Parathyroid adenoma (tissue), 2 donors: Measurements from ENCODE around the gene RAX2.
"Not testable (repeated sequence)": the region's sequence is repeated elsewhere in the genome, so short reads cannot be mapped to it uniquely, and the experiment has no call there.

Source experiments
- H2AFZ ChIP-seq: fragments of 300-600 bp; sonication (generic); one replicate; pipeline ENCODE4 v1.7.0; 2017; ENCODE audit warnings: antibody characterized with exemption, mild to moderate bottlenecking
- H3K27ac ChIP-seq: fragments of 300-600 bp; sonication (generic); one replicate; pipeline ENCODE4 v1.7.0; 2017
- H3K27me3 ChIP-seq: fragments of 300-600 bp; sonication (generic); one replicate; pipeline ENCODE4 v1.7.0; 2017; ENCODE audit warnings: low read length; ENCODE audit not compliant: control insufficient read depth, insufficient read depth
- H3K36me3 ChIP-seq: fragments of 300-600 bp; sonication (generic); one replicate; pipeline ENCODE4 v1.7.0; 2017; ENCODE audit warnings: low read length; ENCODE audit not compliant: control insufficient read depth, insufficient read depth
- H3K4me1 ChIP-seq: fragments of 300-600 bp; sonication (generic); one replicate; pipeline ENCODE4 v1.7.0; 2017; ENCODE audit warnings: control low read depth
- H3K4me2 ChIP-seq: fragments of 300-600 bp; sonication (generic); one replicate; pipeline ENCODE4 v1.7.0; 2017; ENCODE audit warnings: low read length
- H3K4me3 ChIP-seq: fragments of 300-600 bp; sonication (generic); one replicate; pipeline ENCODE4 v1.7.0; 2017; ENCODE audit warnings: low read depth, low read length
- H3K79me2 ChIP-seq: fragments of 300-600 bp; sonication (generic); one replicate; pipeline ENCODE4 v1.7.0; 2017; ENCODE audit warnings: control low read depth
- H3K9ac ChIP-seq: fragments of 300-600 bp; sonication (generic); one replicate; pipeline ENCODE4 v1.7.0; 2017; ENCODE audit warnings: mild to moderate bottlenecking
- H3K9me3 ChIP-seq: fragments of 300-600 bp; sonication (generic); one replicate; pipeline ENCODE4 v1.7.0; 2017; ENCODE audit warnings: low read length; ENCODE audit not compliant: control insufficient read depth
- CTCF ChIP-seq: fragments of 300-600 bp; sonication (generic); IDR thresholded peaks from one replicate; pipeline ENCODE4 v1.7.0; 2017; ENCODE audit warnings: antibody characterized with exemption, mild to moderate bottlenecking
- donor health status: primary hyperparathyroidism.

Gene RAX2

GRCh38 chr19:3769494-3769893, 2.5 kb downstream of the RAX2 start:
- no peak overlapping the region for H3K9ac ChIP-seq
- no peaks in the 10 kb centered on the region for H3K79me2 ChIP-seq
- no peak overlapping the region for H3K27ac ChIP-seq
- H2AFZ ChIP-seq = no peak overlapping the region
- no peaks in the 10 kb centered on the region for H3K4me1 ChIP-seq
- H3K4me2 ChIP-seq = no peak overlapping the region
- H3K9me3 ChIP-seq = no peaks in the 10 kb centered on the region
- no peak for TF ChIP-seq CTCF
- H3K27me3 ChIP-seq = no peaks in the 10 kb centered on the region
- no peak overlapping the region for H3K4me3 ChIP-seq
- H3K36me3 ChIP-seq = no peaks in the 10 kb centered on the region

GRCh38 chr19:3768748-3769099, 3.3 kb downstream of the RAX2 start:
- Histone ChIP-seq H3K4me3 (no peak overlapping the region), H3K27ac (no peak overlapping the region), H3K4me1 (no peaks in the 10 kb centered on the region), H2AFZ (no peak overlapping the region), H3K27me3 (no peaks in the 10 kb centered on the region), H3K9ac (no peak overlapping the region), H3K36me3 (no peaks in the 10 kb centered on the region), H3K79me2 (no peaks in the 10 kb centered on the region), H3K9me3 (no peaks in the 10 kb centered on the region), H3K4me2 (no peak overlapping the region)
- no peak for TF ChIP-seq CTCF

- Histone ChIP-seq H3K4me1 (no peaks in the 10 kb centered on the region), H3K36me3 (no peaks in the 10 kb centered on the region), H3K27ac (no peak overlapping the region), H2AFZ (no peak overlapping the region), H3K79me2 (no peaks in the 10 kb centered on the region), H3K27me3 (no peaks in the 10 kb centered on the region), H3K9ac (no peak overlapping the region), H3K9me3 (no peaks in the 10 kb centered on the region), H3K4me3 (no peak overlapping the region), H3K4me2 (no peak overlapping the region)
- no peak for TF ChIP-seq CTCF
Measured at GRCh38 chr19:3768015-3768747, 3.8 kb downstream of the RAX2 start.

GRCh38 chr19:3767050-3767449, 5.0 kb downstream of the RAX2 start:
- Histone ChIP-seq H3K4me3 (no peak overlapping the region), H3K9ac (no peak overlapping the region), H3K27ac (no peak overlapping the region), H2AFZ (no peak overlapping the region), H3K9me3 (no peaks in the 10 kb centered on the region), H3K36me3 (no peaks in the 10 kb centered on the region), H3K4me2 (no peak overlapping the region), H3K27me3 (no peaks in the 10 kb centered on the region), H3K4me1 (no peaks in the 10 kb centered on the region), H3K79me2 (no peaks in the 10 kb centered on the region)
- no peak for TF ChIP-seq CTCF

GRCh38 chr19:3766520-3766919, 5.5 kb downstream of the RAX2 start:
- H3K4me3 ChIP-seq = no peak overlapping the region
- H2AFZ ChIP-seq = no peak overlapping the region
- no peaks in the 10 kb centered on the region for H3K27me3 ChIP-seq
- H3K27ac ChIP-seq = no peak overlapping the region
- TF ChIP-seq CTCF = no peak
- no peak overlapping the region for H3K9ac ChIP-seq
- H3K4me1 ChIP-seq = no peaks in the 10 kb centered on the region
- H3K9me3 ChIP-seq = no peaks in the 10 kb centered on the region
- peaks cover 2% of the 10 kb centered on the region for H3K79me2 ChIP-seq
- no peaks in the 10 kb centered on the region for H3K36me3 ChIP-seq
- no peak overlapping the region for H3K4me2 ChIP-seq

- not testable (repeated sequence) for H3K27ac ChIP-seq, H3K9me3 ChIP-seq, H3K4me2 ChIP-seq, H3K9ac ChIP-seq, H2AFZ ChIP-seq, H3K36me3 ChIP-seq, H3K4me3 ChIP-seq, H3K27me3 ChIP-seq, H3K4me1 ChIP-seq, H3K79me2 ChIP-seq
Measured at GRCh38 chr19:3765757-3766156, 6.3 kb downstream of the RAX2 start.
